HG03558 (cell line): Measurements from ENCODE around the gene B3GAT2.

Source experiments
- ATAC-seq: cut with Tn5 transposase; IDR thresholded peaks from one replicate; pipeline ENCODE4 v1.9.1; 2021; ENCODE audit warnings: moderate number of reproducible peaks; ENCODE audit not compliant: unreplicated experiment; ENCODE audit errors: extremely low read depth

Gene B3GAT2

DNA sequence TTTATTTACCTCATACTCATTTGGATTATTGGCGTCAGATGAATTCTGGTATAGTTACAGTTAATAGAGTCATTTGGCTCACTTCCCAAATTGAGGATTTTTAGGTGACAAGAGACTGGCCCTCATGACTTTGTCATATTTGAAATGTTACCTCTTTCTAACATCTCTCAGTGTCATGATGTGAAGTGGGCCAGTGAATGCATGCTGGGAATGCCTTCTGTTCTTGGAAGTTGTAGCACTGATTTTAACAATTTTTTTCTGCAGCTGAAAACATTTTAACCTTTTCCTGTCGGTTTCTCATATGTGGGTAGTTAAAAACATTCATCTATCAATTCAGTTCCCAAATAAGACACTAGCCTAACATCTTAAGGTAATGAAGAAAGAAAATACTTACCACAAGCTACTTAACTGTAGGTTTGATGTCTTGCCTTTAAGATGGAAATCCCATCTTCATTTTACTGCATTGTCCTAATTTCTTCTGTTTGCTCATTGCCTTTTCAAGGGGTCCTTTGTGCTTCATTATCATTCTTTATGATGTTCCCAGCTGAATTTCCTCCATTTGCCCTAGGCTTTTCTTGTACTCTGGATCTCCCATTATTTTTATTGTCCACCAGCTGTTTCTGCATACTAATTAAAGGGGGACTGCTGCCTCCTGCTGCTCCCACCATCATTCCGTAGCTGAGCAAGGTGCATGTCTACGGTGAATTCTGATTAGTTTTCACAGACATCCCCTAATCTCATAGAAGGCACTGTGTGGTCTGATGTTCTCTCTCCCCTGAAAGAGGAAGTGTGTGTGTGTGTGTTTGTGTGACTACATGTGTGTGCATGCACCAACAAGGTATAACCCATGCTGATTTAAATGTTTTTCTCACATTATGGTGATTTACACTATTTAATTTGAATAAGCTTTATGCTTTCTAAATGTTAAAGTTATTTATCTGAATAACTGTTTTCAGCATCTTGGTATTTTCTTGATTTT lies 109.5 kb downstream of the B3GAT2 start:
- no peak for ATAC-seq

DNA sequence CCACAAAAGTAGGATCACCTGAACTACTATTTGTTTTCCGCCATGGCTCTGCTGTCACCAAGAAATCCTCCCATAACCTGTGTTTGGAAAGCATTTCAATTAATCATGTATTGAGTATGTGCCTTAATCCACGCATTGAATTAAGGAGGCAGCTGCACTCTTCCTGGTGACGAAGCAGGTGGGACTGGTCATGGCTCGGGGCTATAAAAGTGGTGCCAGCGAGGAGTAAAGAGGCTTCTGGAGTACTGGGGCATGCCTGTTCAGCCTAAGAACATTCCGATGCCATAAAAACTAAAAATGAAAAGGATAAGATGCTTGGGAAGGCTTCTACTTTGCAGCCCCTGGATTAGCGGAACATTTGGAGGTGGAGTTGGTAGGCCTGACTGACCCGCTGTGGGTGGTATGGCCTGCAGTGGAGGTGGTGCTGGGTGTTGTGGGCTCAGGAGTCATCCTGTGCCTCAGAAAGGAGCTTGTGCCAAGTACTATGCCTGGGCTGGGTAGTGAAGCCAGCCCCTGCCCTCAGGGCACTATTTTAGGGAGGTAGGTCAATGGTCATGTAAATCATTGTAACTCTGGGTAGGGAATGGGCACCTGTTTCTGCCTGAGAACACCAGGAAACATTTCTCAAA lies 110.5 kb downstream of the B3GAT2 start:
- ATAC-seq: no peak

DNA sequence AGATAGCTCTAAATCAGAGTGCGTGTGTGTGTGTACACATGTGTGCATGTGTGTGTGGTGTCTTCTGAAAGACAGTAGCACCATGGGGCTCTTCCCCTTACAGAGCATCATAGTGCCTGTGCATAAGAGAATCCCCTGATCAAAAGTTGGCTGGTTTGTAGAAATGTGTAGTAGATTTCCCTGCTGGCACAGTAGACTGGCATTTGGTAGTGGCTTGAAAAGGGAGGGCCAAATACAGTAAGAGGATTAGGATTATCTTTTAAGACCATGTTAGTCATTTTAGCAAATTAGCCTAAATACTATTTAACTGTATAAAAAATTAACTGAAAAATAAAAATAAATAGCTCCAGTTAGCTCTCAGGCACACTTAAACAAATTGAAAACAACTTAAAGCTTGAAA lies 112.6 kb downstream of the B3GAT2 start:
- ATAC-seq: no peak

DNA sequence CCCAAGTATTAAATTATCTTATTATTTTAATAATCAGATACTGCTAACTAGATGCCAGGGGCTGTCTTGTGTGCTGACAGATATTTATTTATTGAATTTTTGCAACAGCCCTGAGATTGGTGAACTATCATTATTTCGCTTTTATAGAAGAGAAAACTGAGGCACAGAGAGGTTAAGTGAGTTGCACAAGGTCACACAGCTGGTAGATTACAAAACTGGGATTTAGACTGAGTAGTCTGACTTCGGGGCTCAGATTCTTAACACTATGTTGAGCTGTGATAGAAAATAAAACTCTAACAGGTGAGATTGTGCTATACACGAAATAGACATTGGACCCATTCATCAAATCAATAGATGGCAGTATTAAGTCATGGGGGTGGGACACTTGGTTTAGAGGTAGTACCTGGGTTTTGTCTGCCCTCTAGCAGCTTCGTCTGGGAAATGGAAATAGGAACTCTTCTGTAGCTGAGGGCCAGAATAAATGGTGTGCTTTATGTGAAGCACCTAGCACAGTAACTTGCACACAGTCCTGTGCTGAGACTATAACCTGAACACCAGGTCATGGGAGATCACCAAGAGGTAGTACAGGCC lies 113.4 kb downstream of the B3GAT2 start:
- no peak for ATAC-seq

DNA sequence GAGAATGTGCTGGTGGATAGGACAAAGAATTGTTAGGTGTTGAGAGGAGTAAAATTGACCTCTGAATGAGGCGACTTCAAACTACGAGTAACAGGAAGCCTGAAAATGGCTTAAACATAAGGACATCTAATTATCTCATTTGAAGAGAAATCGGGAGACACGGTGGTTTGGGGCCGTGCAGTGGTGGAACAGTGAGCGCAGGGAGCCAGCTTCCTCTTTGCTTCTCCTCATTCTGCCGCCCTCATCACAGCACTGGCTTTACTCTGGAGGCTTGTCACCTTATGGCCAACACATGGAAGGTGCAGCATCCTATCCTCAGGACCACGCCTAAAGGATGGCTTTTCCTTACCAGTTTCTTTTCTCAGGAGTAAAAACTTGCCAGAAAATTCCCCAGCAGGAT lies 114.3 kb downstream of the B3GAT2 start:
- ATAC-seq: no peak

DNA sequence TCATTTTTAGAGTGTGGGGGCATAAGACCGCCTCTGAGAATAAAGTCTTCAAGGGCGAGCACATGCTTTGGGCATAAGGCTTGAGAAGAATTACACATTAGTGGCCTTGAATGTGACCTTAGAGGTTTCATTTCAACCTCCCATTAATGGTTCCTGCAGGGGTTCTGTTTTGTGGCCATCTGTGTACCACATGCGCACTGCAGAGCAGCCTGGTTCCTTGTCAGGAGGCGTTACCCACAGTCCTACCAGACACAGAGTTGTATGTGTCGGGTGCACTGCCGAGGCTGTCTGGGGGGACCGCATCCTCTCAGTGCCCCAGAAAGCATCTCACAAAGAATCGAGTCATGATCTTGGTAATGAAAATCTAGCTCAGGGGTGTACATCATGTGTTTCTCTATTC lies 115.7 kb downstream of the B3GAT2 start:
- ATAC-seq: no peak

DNA sequence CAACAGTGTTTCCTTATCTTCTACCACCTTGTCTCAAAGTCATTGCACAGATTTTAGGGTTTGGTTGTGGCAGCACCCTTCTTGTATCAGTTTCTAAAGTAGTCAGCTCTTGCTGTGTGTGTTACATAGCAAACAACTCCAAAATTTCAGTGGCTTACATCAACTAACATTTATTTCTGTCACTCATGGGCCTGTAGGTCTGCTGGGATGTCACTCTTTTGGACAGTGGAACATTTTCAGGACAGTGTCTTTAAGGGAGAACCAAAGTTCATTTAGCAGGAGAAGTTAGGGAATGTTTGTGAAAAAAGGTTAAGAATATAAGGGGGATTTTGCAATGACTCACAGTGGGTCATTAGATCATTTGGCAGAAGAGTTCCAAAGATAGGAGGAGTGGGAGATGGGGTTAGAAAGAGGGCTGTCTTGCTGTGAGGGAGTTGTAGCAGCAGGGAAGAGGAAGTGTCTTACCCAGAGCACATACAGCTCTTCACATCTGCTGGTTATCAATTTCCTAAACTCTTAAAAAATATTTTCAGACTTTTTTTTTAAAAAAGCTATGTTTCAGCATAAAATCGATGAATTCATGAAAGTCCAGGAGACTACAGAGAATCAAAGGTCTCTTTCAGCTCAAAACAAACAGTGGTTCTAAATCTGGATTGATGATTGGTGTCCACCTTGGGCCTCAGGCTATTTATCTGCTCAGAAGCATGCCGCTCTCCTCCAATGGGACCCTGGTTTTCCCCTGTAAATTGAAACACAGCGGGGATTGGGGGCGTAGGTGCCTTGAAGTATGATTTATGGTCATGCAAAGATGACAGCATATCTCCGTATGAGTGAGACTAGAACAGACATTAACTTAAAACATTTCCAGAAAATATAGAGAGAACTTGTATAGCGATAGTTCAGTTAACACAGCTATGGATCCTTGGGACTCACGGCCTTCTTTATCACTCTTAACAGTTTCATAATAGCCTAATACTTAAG lies 117.3 kb downstream of the B3GAT2 start:
- ATAC-seq: no peak

DNA sequence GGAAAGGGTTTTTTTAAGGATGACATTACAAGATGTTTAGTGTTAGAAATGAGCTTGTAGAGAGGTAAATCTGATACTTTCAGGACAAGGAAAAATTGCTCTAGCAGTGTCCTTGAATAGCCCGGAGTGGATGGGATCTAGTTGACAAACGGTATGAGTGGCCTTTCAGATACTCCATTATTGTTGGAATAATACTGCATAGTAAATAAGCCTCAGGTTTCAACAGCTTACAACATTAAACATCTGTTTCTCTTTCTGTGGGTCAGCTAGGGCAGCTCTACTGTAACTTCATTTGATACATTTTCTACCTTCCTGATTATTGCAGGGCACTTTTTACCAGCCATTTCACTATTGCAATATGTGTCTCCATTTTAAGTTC lies 118.0 kb downstream of the B3GAT2 start:
- ATAC-seq: no peak

DNA sequence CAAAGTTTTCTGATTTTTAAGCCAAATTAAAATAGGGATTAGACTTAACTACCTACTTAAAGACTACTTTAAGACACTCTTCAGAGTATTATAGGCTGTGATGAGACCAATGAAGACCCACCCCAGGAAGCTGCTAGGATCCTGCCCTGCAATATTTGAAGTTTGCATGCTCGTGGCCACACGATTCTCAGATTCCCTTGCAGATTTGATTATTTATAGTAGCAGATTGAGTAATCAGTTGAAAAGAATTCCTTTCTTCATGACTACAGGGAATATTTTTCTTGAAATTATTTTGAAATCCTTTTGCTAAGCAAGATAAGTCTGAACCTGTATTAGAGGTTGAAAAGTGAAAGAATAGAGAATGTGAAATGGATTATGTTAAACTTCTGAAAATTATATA lies 122.3 kb downstream of the B3GAT2 start:
- no peak for ATAC-seq

DNA sequence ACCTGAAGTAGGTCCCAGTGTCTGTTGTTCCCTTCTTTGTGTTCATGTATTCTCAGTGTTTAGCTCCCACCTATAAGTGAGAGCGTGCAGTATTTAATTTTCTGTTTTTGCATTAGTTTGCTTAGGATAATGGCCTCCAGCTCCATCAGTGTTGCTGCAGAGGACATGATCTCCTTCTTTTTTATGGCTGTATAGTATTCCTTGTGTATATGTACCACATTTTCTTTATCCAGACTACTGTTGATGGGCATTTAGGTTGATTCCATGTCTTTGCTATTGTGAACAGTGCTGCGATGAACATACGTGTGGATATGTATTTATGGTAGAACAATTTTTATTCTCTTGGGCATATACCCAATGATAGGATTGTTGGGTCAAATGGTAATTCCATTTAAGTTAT lies 125.4 kb downstream of the B3GAT2 start:
- ATAC-seq: no peak

DNA sequence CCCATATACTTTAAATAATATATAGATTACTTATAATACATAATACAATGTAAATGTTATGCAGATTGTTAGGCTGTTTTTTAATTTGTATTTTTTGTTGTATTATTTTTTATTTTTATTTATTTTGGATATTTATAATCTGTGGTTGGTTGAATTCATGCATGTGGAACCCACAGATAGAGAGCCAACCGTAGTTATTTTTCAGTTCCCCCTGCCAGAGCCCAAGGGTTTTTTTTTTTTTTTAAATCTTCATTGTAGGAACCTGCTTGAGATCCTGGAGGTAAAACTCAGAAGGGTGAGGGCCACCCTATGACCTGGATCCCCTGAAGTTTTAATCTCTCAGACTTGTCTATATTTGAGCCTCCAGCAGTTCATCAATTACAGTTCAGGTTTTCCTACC lies 133.2 kb downstream of the B3GAT2 start:
- ATAC-seq: no peak

DNA sequence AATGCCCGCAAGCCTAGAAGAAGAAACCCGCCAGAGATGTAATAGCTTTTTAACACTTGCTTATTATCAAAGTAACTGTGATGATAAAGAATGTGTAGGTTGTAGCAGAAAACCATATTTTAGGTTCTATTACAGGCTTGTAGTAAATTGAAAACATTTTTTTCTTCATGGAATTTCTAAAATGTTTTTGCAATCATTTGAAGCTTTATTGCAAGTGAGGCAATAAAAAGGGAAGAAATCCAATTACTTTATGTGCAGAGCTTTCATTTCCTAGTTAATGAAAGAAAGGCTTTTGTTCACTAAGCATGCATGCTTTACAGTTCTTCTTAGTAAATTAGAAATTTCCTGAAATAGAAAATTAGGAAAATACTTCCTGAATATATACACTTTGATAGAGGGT lies 135.1 kb downstream of the B3GAT2 start:
- no peak for ATAC-seq

DNA sequence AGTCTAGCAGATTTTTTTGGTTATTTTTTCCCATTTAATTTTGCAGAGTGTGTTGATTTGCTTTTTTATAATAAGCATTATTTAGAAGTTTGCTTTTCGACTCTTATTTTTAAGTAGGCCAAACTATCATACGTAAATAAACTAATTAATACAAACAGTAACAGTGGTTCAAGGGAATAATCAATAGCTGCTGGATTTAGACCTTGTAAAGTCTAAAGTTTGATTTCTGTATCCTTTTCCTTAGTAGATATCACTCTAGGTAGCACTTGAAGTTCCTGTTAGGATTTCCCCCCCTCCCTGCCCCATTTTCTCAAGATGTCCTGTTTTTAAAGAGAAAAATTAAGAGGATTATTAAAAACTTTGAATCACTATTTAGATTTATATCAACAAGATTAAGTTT lies 136.1 kb downstream of the B3GAT2 start:
- ATAC-seq: no peak

DNA sequence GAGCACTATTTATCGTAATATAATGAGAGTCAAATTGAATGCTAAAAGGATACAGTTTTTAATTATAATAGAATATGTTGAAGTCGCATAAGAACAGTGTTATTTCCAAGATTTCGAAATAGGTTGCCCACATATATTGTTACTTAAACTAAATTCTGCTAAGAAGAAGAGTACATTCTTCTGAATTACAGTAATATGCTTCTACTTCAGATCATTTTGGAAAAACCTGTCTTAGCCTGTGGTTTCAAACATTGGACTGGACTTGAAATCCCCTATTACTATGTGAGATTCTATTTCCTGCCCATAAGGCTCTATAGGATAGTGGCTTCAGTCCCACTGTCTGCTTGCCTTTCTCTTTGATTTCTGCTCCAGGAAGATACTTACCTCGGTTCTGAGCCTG lies 137.2 kb downstream of the B3GAT2 start:
- no peak for ATAC-seq

DNA sequence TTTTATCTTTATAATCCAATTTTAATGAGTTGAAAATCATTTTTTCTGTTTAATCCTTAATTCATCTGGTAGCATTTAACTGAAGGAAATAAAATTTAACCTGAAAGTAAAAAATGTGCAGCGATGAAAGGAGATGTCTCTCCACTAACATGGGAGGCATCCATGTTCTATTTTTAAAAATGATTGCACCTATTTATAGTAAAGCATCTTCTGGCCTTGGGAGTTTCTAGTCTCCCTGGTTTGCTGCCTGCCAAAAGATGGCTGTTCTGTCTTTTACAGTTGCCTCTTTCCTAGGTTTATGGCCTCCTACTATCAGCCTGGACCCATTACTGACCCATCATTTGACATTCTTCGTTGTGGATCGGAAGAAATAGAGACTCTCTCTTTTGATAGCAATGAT lies 143.0 kb downstream of the B3GAT2 start:
- ATAC-seq: no peak

DNA sequence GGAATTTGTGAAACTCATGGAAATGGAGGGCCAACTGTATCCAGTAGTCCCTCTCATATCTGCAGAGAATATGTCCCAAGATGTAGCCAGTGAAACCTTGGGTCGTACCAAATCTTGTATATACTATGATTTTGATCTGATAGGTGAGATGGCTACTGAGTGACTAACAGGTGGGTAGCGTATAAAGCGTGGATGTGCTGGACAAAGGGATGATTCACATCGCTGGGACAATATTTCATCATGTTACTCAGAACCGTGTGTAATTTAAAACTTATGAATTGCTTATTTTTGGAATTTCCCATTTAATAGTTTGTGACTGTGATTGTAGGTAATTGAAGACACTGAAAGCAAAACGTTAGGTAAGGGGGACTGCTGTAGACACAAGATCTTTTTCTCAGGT lies 145.1 kb downstream of the B3GAT2 start:
- no peak for ATAC-seq
